DND-41 (cell line): ENCODE data around the gene CDT1.

Experiments used
- ATAC-seq: fragments of 200-7000 bp; cut with Tn5 transposase; 3 replicates; pipeline ENCODE4 v1.9.1; 2021; ENCODE audit warnings: low read depth; ENCODE audit not compliant: insufficient read depth
- DNase-seq: peaks from one replicate; pipeline ENCODE4 v3.0.0-alpha.2; 2020
- H2AFZ ChIP-seq: 2 replicates; pipeline ENCODE4 v1.6.0; 2012; ENCODE audit warnings: low read depth, low read length
- H3K27ac ChIP-seq: 2 replicates; pipeline ENCODE4 v1.5.1; 2012; ENCODE audit warnings: low read length, inconsistent platforms
- H3K27me3 ChIP-seq: fragments of 200-600 bp; sonication (generic); 2 replicates; pipeline ENCODE4 v1.6.0; 2012; ENCODE audit warnings: low read length, mild to moderate bottlenecking, inconsistent platforms; ENCODE audit not compliant: insufficient read depth, poor library complexity
- H3K36me3 ChIP-seq: 2 replicates; pipeline ENCODE4 v1.5.1; 2012; ENCODE audit warnings: low read length, inconsistent platforms; ENCODE audit not compliant: insufficient read depth
- H3K4me1 ChIP-seq: 2 replicates; pipeline ENCODE4 v1.5.1; 2012; ENCODE audit warnings: mild to moderate bottlenecking, low read length; ENCODE audit not compliant: insufficient read depth
- H3K4me2 ChIP-seq: 2 replicates; pipeline ENCODE4 v1.6.0; 2012; ENCODE audit warnings: mild to moderate bottlenecking, moderate library complexity, low read length, inconsistent platforms; ENCODE audit not compliant: insufficient read depth
- H3K4me3 ChIP-seq, 2 experiments: fragments of 200-600 bp in 1 of 2; shearing (Covaris generic) in 1 of 2; 2 replicates each; pipeline ENCODE4 v1.5.1; 2012 to 2016; ENCODE audit warnings: inconsistent platforms in 2 of 2, low read length in 2 of 2, mild to moderate bottlenecking in 2 of 2, low read depth in 1 of 2, moderate library complexity in 1 of 2
- H3K79me2 ChIP-seq: 2 replicates; pipeline ENCODE4 v1.6.0; 2012; ENCODE audit warnings: low read length, inconsistent platforms; ENCODE audit not compliant: insufficient read depth
- H3K9ac ChIP-seq: 2 replicates; pipeline ENCODE4 v1.6.0; 2012; ENCODE audit warnings: low read depth, mild to moderate bottlenecking, inconsistent platforms, low read length, moderate library complexity
- H3K9me3 ChIP-seq: 2 replicates; pipeline ENCODE4 v1.5.1; 2012; ENCODE audit warnings: low read length, moderate library complexity, mild to moderate bottlenecking, inconsistent platforms; ENCODE audit not compliant: insufficient read depth, severe bottlenecking
- H4K20me1 ChIP-seq: 2 replicates; pipeline ENCODE4 v1.6.0; 2012; ENCODE audit warnings: low read length; ENCODE audit not compliant: insufficient read depth
- CTCF ChIP-seq: IDR thresholded peaks from 2 replicates; pipeline ENCODE4 v1.5.1; 2012; ENCODE audit warnings: borderline replicate concordance, low read length, moderate library complexity, mild to moderate bottlenecking; ENCODE audit not compliant: poor library complexity, severe bottlenecking; ENCODE audit errors: extremely low read depth
- EZH2 ChIP-seq: IDR thresholded peaks from 3 replicates; pipeline ENCODE4 v1.6.1; 2012; ENCODE audit warnings: borderline replicate concordance, low read depth, mild to moderate bottlenecking, moderate library complexity, low read length, inconsistent platforms; ENCODE audit not compliant: severe bottlenecking

Gene CDT1

GRCh38 chr16:88847654-88848053 lies 44.1 kb downstream of the CDT1 start:
- ATAC-seq, result no peak
- H4K20me1 ChIP-seq, result 0 out of 2 replicates have a peak, but pooled peaks cover 3% of the 10 kb centered on the region
- no peaks in the 10 kb centered on the region for H3K79me2 ChIP-seq
- TF ChIP-seq CTCF (no peak), EZH2 (no peak)
- no peak overlapping the region for H3K9ac ChIP-seq
- no peak overlapping the region for H3K27ac ChIP-seq
- H3K4me2 ChIP-seq, result no peak overlapping the region
- H3K4me1 ChIP-seq, result no peaks in the 10 kb centered on the region
- H3K4me3 ChIP-seq, result no peak overlapping the region
- DNase-seq, result no peak
- no peaks in the 10 kb centered on the region for H3K9me3 ChIP-seq
- no peaks in the 10 kb centered on the region for H3K27me3 ChIP-seq
- no peak overlapping the region for H2AFZ ChIP-seq
- 0 out of 2 replicates have a peak, but pooled peaks cover 5% of the 10 kb centered on the region for H3K36me3 ChIP-seq

GRCh38 chr16:88848557-88848956 lies 45.0 kb downstream of the CDT1 start:
- no peaks in the 10 kb centered on the region for H3K27me3 ChIP-seq
- no peak overlapping the region for H3K4me3 ChIP-seq
- H2AFZ ChIP-seq, result no peak overlapping the region
- no peaks in the 10 kb centered on the region for H3K79me2 ChIP-seq
- peaks cover 6% of the 10 kb centered on the region; the same call in 1 of the 2 replicates for H4K20me1 ChIP-seq
- ATAC-seq, result no peak
- no peaks in the 10 kb centered on the region for H3K4me1 ChIP-seq
- H3K4me2 ChIP-seq, result no peak overlapping the region
- 0 out of 2 replicates have a peak, but pooled peaks cover 5% of the 10 kb centered on the region for H3K36me3 ChIP-seq
- no peak overlapping the region for H3K27ac ChIP-seq
- TF ChIP-seq CTCF, result no peak
- no peak for TF ChIP-seq EZH2
- H3K9ac ChIP-seq, result no peak overlapping the region
- H3K9me3 ChIP-seq, result no peaks in the 10 kb centered on the region
- no peak for DNase-seq

GRCh38 chr16:88850531-88851199 lies 47.1 kb downstream of the CDT1 start:
- Histone ChIP-seq H3K9ac (no peak overlapping the region), H3K27me3 (no peaks in the 10 kb centered on the region), H3K4me3 (no peak overlapping the region), H3K27ac (no peak overlapping the region), H3K36me3 (0 out of 2 replicates have a peak, but pooled peaks cover 5% of the 10 kb centered on the region), H3K9me3 (no peaks in the 10 kb centered on the region), H3K79me2 (no peaks in the 10 kb centered on the region), H3K4me2 (no peak overlapping the region), H2AFZ (no peak overlapping the region), H3K4me1 (peaks cover 2% of the 10 kb centered on the region; the same call in 1 of the 2 replicates), H4K20me1 (peaks cover 12% of the 10 kb centered on the region)
- DNase-seq (no peak), ATAC-seq (no peak)
- no peak for TF ChIP-seq EZH2
- TF ChIP-seq CTCF, result no peak
